ENCODE measurements around the gene SH3RF3.

The SH3RF3 gene

GRCh38 chr2:109136542-109136941, 7.5 kb downstream of the SH3RF3 start:
- no peak for DNase-seq (ENCODE audit: low read depth)
- no peak overlapping the region for H3K4me3 ChIP-seq (ENCODE audit: low read length)
- TF ChIP-seq CTCF (IDR thresholded peaks at IDR 0.05; ENCODE audit: insufficient read depth, low read depth, low read length, missing control alignments): no peak

GRCh38 chr2:109137616-109138015, 8.6 kb downstream of the SH3RF3 start:
- DNase-seq (ENCODE audit: low read depth): no peak
- TF ChIP-seq CTCF (IDR thresholded peaks at IDR 0.05; ENCODE audit: insufficient read depth, low read depth, low read length, missing control alignments): no peak
- no peak overlapping the region for H3K4me3 ChIP-seq (ENCODE audit: low read length)

- DNase-seq (ENCODE audit: low read depth): no peak
- no peak for TF ChIP-seq CTCF (IDR thresholded peaks at IDR 0.05; ENCODE audit: insufficient read depth, low read depth, low read length, missing control alignments)
- no peak overlapping the region for H3K4me3 ChIP-seq (ENCODE audit: low read length)
Measured at GRCh38 chr2:109138449-109138848, 9.4 kb downstream of the SH3RF3 start.

- no peak overlapping the region for H3K4me3 ChIP-seq (ENCODE audit: low read length)
- no peak for DNase-seq (ENCODE audit: low read depth)
- no peak for TF ChIP-seq CTCF (IDR thresholded peaks at IDR 0.05; ENCODE audit: insufficient read depth, low read depth, low read length, missing control alignments)
Measured at GRCh38 chr2:109139002-109139401, 10.0 kb downstream of the SH3RF3 start.

GRCh38 chr2:109139865-109140396, 10.9 kb downstream of the SH3RF3 start:
- no peak for DNase-seq (ENCODE audit: low read depth)
- TF ChIP-seq CTCF (IDR thresholded peaks at IDR 0.05; ENCODE audit: insufficient read depth, low read depth, low read length, missing control alignments): no peak
- H3K4me3 ChIP-seq (ENCODE audit: low read length): no peak overlapping the region

GRCh38 chr2:109141006-109141600, 12.1 kb downstream of the SH3RF3 start:
- DNase-seq (ENCODE audit: low read depth): no peak
- TF ChIP-seq CTCF (IDR thresholded peaks at IDR 0.05; ENCODE audit: insufficient read depth, low read depth, low read length, missing control alignments): no peak
- H3K4me3 ChIP-seq (ENCODE audit: low read length): no peak overlapping the region

GRCh38 chr2:109141727-109142283, 12.8 kb downstream of the SH3RF3 start:
- DNase-seq (ENCODE audit: low read depth): no peak
- TF ChIP-seq CTCF (IDR thresholded peaks at IDR 0.05; ENCODE audit: insufficient read depth, low read depth, low read length, missing control alignments): no peak
- no peak overlapping the region for H3K4me3 ChIP-seq (ENCODE audit: low read length)
